Prostate gland (tissue), 2 donors: Measurements from ENCODE around the gene GALT. TPM values are rescaled to one million over a fixed set of nuclear protein-coding genes. Genes with fewer than 3 reads are reported as not detected.
A peak's percentile ranks its signal among the peaks of the same experiment; 100 is the strongest.

Experiments
- DNase-seq: peaks from one replicate; pipeline ENCODE4 v3.0.0-alpha.2; 2019; ENCODE audit warnings: low spot score
- H3K27ac ChIP-seq, 2 donors: fragments of 200-600 bp; sonication (generic); 2 replicates each; pipeline ENCODE4 v1.5.1; 2017 to 2019
- H3K27me3 ChIP-seq: fragments of 200-600 bp; sonication (generic); replicated peaks from 2 replicates; pipeline ENCODE4 v1.5.1; 2019; ENCODE audit not compliant: insufficient read depth
- H3K36me3 ChIP-seq, 2 donors: fragments of 200-600 bp; sonication (generic); 1 replicate in 1 of 2; 2 replicates in 1 of 2; pipeline versions ENCODE4 v1.5.1 to v1.8.1; 2017 to 2019
- H3K4me1 ChIP-seq: fragments of 200-600 bp; sonication (generic); replicated peaks from 2 replicates; pipeline ENCODE4 v1.5.1; 2019
- H3K4me3 ChIP-seq, 2 donors: fragments of 200-600 bp; sonication (generic); 2 replicates each; pipeline ENCODE4 v1.5.1; 2017 to 2019
- H3K9me3 ChIP-seq: fragments of 200-600 bp; sonication (generic); 2 replicates; pipeline ENCODE4 v1.5.1; 2017
- POLR2A ChIP-seq: fragments of 450-650 bp; IDR thresholded peaks from one replicate; pipeline ENCODE4 v1.6.1; 2016; ENCODE audit warnings: antibody characterized with exemption, mild to moderate bottlenecking
- POLR2AphosphoS5 ChIP-seq: sonication (generic); formaldehyde crosslinking; IDR thresholded peaks from one replicate; pipeline ENCODE4 v1.6.1; 2017; ENCODE audit warnings: antibody characterized with exemption
- whole genome bisulfite sequencing: methylation state at CpG from one replicate; pipeline ENCODE4 v1.1.5; 2018; 5-methylcytosine and 5-hydroxymethylcytosine counted together
- intact Hi-C: fragments of 100-400 bp; cut with DNase I; formaldehyde crosslinking; loops from one replicate; pipeline ENCODE4 v1.14.2; 2022
- total RNA-seq, 2 donors: library from RNA; depleted of rRNA; stranded (reverse); fragments of >200 nt; gene quantifications; one replicate each; pipeline ENCODE4 v1.1.0, GENCODE V29; 2016
- TF ChIP-seq, protein P1 (sequence below), 4 experiments: fragments of 200-600 bp in 2 of 4; fragments of 450-650 bp in 2 of 4; sonication (generic) in 2 of 4; IDR thresholded peaks; 1 replicate in 3 of 4; 2 replicates in 1 of 4; pipeline ENCODE4 v1.5.1; 2016 to 2019; ENCODE audit warnings: antibody characterized with exemption in 4 of 4, mild to moderate bottlenecking in 2 of 4, moderate library complexity in 2 of 4

GALT gene
- total RNA-seq, 2 donors from 2014 or later, result 55.2 to 55.9 TPM

DNA sequence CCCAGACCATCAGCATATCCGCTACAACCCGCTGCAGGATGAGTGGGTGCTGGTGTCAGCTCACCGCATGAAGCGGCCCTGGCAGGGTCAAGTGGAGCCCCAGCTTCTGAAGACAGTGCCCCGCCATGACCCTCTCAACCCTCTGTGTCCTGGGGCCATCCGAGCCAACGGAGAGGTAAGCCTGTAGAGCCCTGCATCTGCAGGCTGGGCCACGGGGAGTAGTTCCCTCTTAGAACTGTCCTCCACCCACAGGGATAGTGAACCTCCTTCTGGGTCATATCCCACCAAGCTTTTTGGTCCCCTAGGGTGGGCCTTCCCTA is 569 bp downstream of the GALT start:
- no peaks in the 10 kb centered on the region for H3K9me3 ChIP-seq
- no peak for DNase-seq
- WGBS, result 7% methylated on average over 8 of the region's 8 CpGs

DNA sequence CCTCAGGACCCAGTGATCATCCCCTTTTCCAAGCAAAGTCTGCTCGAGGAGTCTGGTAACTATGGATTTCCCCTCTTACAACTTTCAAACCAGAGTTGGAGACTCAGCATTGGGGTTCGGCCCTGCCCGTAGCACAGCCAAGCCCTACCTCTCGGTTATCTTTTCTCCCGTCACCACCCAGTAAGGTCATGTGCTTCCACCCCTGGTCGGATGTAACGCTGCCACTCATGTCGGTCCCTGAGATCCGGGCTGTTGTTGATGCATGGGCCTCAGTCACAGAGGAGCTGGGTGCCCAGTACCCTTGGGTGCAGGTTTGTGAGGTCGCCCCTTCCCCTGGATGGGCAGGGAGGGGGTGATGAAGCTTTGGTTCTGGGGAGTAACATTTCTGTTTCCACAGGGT is 1.2 kb downstream of the GALT start:
- no peaks in the 10 kb centered on the region for H3K27me3 ChIP-seq
- DNase-seq, result no peak
- TF ChIP-seq POLR2AphosphoS5, result no peak
- intact Hi-C loops, result no loop called here
- H3K4me1 ChIP-seq, result peaks cover 12% of the 10 kb centered on the region
- peaks cover 4 to 5% of the 10 kb centered on the region in 2 donors for H3K36me3 ChIP-seq
- WGBS, result 56% methylated on average over 10 of the region's 10 CpGs
- peak overlapping the region; percentile 78 to 80 for H3K27ac ChIP-seq
- H3K9me3 ChIP-seq, result no peaks in the 10 kb centered on the region
- peak overlapping the region; percentile 52 to 55 for H3K4me3 ChIP-seq

More for the DNA sequence above, 569 bp downstream of the GALT start:
- no peaks in the 10 kb centered on the region for H3K27me3 ChIP-seq
- peak overlapping the region; percentile 78 to 80 for H3K27ac ChIP-seq
- intact Hi-C loops, result no loop called here
- peak overlapping the region; percentile 52 to 55 for H3K4me3 ChIP-seq
- peaks cover 4 to 5% of the 10 kb centered on the region in 2 donors for H3K36me3 ChIP-seq
- TF ChIP-seq, protein P1, sequence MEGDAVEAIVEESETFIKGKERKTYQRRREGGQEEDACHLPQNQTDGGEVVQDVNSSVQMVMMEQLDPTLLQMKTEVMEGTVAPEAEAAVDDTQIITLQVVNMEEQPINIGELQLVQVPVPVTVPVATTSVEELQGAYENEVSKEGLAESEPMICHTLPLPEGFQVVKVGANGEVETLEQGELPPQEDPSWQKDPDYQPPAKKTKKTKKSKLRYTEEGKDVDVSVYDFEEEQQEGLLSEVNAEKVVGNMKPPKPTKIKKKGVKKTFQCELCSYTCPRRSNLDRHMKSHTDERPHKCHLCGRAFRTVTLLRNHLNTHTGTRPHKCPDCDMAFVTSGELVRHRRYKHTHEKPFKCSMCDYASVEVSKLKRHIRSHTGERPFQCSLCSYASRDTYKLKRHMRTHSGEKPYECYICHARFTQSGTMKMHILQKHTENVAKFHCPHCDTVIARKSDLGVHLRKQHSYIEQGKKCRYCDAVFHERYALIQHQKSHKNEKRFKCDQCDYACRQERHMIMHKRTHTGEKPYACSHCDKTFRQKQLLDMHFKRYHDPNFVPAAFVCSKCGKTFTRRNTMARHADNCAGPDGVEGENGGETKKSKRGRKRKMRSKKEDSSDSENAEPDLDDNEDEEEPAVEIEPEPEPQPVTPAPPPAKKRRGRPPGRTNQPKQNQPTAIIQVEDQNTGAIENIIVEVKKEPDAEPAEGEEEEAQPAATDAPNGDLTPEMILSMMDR (IDR thresholded peaks at IDR 0.05), result no peak
- TF ChIP-seq POLR2A (no peak), POLR2AphosphoS5 (no peak)
- H3K4me1 ChIP-seq, result peaks cover 12% of the 10 kb centered on the region

DNA sequence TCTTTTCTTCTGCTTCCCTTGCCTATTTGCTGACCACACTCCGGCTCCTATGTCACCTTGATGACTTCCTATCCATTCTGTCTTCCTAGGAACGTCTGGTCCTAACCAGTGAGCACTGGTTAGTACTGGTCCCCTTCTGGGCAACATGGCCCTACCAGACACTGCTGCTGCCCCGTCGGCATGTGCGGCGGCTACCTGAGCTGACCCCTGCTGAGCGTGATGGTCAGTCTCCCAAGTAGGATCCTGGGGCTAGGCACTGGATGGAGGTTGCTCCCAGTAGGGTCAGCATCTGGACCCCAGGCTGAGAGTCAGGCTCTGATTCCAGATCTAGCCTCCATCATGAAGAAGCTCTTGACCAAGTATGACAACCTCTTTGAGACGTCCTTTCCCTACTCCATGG is 2.2 kb downstream of the GALT start:
- no peak overlapping the region for H3K4me3 ChIP-seq
- no peaks in the 10 kb centered on the region for H3K9me3 ChIP-seq
- peaks cover 4 to 5% of the 10 kb centered on the region in 2 donors for H3K36me3 ChIP-seq
- DNase-seq, result no peak
- intact Hi-C loops, result no loop called here
- H3K27me3 ChIP-seq, result no peaks in the 10 kb centered on the region
- WGBS, result 94% methylated on average over 8 of the region's 8 CpGs
- no peak for TF ChIP-seq POLR2AphosphoS5
- peaks cover 15% of the 10 kb centered on the region for H3K4me1 ChIP-seq
- no peak overlapping the region for H3K27ac ChIP-seq

DNA sequence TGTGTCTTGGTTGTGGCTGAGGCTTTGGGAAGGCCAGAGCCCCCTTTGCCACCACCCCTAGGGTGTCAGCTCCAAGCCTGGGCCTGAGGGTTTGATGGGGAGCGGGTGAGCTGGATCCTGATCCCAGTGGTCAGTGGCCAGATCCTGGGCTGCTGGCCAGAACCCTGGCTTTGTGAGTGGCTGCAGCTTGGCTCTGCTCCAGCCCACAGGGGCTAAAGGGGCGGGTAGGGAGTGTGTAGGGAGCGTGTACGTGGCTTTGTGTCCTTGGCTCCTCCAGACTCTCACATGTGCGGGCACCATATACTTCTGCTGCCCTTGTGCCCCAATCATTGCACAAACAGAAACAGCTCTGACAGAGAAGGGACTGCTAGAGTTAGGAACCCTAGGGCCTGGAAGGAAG is 4.3 kb downstream of the GALT start:
- intact Hi-C loops, result no loop called here
- H3K36me3 ChIP-seq, result peaks cover 4 to 5% of the 10 kb centered on the region in 2 donors
- no peak for DNase-seq

DNA sequence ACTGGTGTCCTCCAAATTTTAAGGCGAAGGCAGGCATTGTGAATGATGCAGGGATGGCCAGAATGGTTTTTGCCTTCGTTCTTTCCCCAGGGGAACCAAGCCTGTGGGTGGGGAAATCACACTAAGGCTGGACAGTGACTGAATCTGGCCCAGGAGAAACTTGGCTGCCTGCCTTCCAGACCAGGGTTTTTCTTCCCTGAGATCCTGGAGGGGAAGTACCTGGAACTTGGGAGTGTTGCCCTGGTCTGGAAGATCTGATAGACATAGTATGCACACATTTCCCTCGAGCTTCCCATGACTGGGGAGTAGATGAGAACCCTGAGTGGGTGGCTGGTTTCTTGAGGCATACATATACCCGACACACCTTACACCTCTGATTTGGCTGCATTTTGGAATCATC is 4.8 kb downstream of the GALT start:
- peaks cover 4 to 5% of the 10 kb centered on the region in 2 donors for H3K36me3 ChIP-seq
- no peaks in the 10 kb centered on the region for H3K9me3 ChIP-seq
- 34% methylated on average over 4 of the region's 4 CpGs for WGBS
- TF ChIP-seq, protein P1 (IDR thresholded peaks at IDR 0.05), result no peak
- no peak for TF ChIP-seq POLR2AphosphoS5
- no peak for TF ChIP-seq POLR2A
- H3K27me3 ChIP-seq, result no peaks in the 10 kb centered on the region
- intact Hi-C loops, result no loop called here
- peak overlapping the region in 1 of 2 donors; percentile 31 for H3K4me3 ChIP-seq
- peaks cover 28% of the 10 kb centered on the region for H3K4me1 ChIP-seq
- peak overlapping the region; percentile 79 to 83 for H3K27ac ChIP-seq
- no peak for DNase-seq

More for the DNA sequence above, 4.3 kb downstream of the GALT start:
- Histone ChIP-seq H3K9me3 (no peaks in the 10 kb centered on the region), H3K27me3 (no peaks in the 10 kb centered on the region), H3K4me1 (peaks cover 28% of the 10 kb centered on the region), H3K27ac (peak overlapping the region in 1 of 2 donors; percentile 79), H3K4me3 (no peak overlapping the region)
- TF ChIP-seq POLR2A (no peak), POLR2AphosphoS5 (no peak)
- TF ChIP-seq, protein P1 (IDR thresholded peaks at IDR 0.05), result no peak
- 82% methylated on average over 5 of the region's 5 CpGs for WGBS

DNA sequence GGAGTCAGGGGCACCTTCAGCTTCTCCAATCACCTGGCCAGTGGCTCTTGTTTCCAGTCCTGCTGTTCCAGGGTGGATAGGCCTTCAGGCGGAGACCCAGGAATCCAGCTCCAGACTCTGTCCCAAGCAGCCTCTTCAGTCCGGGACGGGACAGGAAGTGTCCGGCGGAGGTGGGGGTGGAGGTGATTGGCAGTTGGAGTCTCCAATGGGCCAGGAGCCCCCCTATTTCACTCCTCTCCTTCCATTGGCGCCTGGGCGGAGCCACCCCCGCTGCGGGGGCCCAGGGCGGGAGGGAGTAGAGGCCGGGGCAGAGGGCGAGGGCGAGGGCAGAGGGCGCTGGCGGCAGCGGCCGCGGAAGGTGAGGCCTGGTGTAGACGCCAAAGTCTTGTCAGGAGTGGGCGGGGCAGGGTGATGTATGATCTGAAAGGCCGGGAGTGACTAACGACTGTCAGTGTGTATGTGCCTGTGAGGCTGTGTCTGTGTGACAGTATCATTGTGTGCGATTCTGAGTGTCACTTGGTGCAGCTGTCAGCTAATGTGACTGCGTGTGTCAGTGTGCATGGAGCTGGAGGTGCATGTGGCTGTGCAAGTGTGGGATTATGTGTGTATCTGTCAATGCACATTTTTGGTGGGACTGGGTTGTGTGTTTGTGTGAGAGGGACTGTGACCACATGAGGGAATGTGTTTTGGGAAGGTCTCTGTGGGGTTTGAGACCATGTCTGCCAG is 5.6 kb downstream of the GALT start, which contains the start of gene IL11RA:
Gene IL11RA (plus strand): TSS at position 310 of the 726 bp plus-strand sequence. CDS start 3,033 bp downstream, outside the sequence.
- Histone ChIP-seq H3K9me3 (no peaks in the 10 kb centered on the region), H3K4me1 (peaks cover 28% of the 10 kb centered on the region), H3K36me3 (peaks cover 4 to 5% of the 10 kb centered on the region in 2 donors), H3K27ac (peak within 1 kb of the TSS; percentile 79 to 83), H3K4me3 (peak within 1 kb of the TSS; percentile 23 to 31), H3K27me3 (no peaks in the 10 kb centered on the region)
- intact Hi-C loops, result no loop called here
- peak; percentile 80 for DNase-seq
- WGBS, result 3% methylated on average over 24 of the region's 24 CpGs
- TF ChIP-seq POLR2A (peak; percentile 31), POLR2AphosphoS5 (peak; percentile 73)
- TF ChIP-seq, protein P1 (IDR thresholded peaks at IDR 0.05), result peak in 1 of 4 experiments; percentile 3
